ENCODE measurements around the gene GPR149.

DNA sequence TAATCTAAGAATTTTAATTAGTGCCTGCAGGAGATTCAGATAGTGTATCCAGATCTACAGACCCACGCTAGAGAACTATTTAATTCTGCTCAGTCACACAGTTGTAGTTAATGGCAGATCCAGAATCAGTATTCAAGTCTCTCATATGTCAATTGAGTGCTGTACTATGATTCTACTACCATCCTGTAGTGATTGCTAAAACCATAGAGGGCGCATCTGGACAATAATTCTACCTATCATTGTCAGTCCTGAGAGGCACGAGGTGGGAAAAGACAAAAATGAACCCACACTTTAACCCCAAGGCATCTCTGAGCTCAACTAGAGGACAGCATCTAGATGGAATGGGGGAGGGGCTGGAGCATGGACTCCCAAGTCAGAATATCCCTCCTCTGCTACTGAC lies 128.4 kb downstream of the GPR149 start:
- no peak for TF ChIP-seq POLR2A (IDR thresholded peaks at IDR 0.05)
- TF ChIP-seq, protein P1, sequence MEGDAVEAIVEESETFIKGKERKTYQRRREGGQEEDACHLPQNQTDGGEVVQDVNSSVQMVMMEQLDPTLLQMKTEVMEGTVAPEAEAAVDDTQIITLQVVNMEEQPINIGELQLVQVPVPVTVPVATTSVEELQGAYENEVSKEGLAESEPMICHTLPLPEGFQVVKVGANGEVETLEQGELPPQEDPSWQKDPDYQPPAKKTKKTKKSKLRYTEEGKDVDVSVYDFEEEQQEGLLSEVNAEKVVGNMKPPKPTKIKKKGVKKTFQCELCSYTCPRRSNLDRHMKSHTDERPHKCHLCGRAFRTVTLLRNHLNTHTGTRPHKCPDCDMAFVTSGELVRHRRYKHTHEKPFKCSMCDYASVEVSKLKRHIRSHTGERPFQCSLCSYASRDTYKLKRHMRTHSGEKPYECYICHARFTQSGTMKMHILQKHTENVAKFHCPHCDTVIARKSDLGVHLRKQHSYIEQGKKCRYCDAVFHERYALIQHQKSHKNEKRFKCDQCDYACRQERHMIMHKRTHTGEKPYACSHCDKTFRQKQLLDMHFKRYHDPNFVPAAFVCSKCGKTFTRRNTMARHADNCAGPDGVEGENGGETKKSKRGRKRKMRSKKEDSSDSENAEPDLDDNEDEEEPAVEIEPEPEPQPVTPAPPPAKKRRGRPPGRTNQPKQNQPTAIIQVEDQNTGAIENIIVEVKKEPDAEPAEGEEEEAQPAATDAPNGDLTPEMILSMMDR (IDR thresholded peaks at IDR 0.05) = no peak
